Purkinje cell (primary cell): ENCODE measurements around the gene ZNF614. TPM values are rescaled to one million over a fixed set of nuclear protein-coding genes. Genes with fewer than 3 reads are reported as not detected.

ENCODE experiments used
- polyA plus RNA-seq: library from polyadenylated mRNA; unstranded; fragments of >200 nt; fragmentation: Nextera tagmentation; gene quantifications from 2 replicates; pipeline ENCODE4 v1.2.1, GENCODE V29; 2014

Gene ZNF614
- polyA plus RNA-seq, result 1.5 and 5.6 TPM in 2 replicates

DNA sequence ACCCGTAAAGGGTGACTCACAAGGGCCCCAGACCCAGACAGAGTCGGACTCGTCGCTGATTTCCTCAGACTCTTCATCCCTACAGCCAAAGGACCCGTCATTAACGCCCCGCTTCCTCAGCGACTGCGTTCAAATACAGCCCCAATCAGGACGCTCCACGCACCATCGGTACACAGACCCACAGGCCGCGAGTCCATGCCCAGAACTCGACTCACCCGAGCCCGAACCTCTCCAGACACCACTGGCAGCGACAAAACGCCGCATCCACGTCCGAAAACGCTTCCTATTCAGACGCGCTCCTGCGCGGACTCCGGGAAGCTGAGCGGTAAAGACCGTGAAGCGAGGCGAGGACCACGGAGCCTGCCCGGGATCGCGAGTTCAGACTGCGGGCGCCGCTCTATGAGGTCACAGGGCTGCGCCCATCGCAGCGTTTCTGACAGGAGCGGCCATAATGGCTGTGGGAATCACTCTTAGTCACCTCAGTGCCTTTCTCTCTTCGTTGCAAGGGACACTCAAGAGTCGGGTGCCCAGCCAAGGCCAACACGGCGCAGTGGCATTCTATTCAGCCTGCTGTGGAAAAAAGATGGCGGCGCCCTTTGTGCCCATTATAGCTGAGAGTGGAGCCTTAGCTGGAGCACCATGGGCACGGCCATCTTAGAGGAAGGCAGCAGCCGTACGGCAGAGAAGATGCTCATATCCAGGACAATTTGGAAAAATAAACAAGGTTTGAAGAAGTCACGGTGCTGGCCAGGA, at the start of gene ZNF614:
ZNF614 (minus strand) TSS at position 353 of the 753 bp plus-strand sequence. CDS start 2,634 bp downstream, outside the sequence.

DNA sequence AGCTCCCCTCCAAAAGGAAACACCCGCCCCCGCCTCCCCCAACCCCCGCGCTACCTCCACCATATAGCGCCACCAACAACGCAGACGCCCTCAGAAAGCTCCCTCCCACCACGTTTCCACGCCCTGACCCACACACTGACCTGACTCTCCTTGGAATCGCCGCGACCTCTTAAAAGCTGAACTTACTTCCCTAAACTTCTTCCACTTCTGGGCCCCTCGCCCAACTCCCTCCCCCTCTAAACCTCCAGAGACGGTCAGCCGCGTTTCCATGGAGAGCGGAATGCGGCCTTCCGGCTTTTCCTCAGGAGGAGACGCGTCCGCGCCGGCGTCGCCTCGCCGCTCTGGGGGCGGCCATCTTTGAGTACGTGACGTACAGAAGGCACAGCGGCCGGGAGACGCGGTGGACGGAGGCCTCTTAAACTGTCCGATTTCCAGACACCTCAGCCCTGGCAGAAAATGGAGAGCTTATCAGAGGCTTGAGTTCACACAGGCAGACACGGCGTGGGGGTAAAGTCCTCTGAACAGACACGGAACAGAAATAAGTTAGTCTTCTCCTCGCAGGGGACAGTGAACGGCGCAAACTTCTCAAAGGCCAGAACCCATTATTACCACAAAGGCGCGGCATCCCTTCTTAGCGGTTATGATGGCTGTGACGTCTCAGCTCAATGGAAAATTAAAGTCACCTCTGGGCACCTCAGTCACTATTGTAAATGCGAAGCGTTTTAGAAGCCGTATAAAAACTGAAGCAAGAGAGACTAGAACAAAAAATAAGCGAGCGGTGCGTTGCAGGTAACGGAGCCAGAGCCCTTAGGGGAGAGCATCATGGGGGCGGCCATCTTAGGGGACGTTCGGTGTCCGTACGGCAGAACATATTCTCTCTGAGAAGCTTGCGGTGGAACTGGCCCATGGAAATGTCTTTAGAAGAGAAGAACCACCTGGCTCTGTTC, 20.6 kb upstream of the ZNF614 start, which contains the start of gene ZNF432:
ZNF432 (minus strand) TSS at position 284 of the 947 bp plus-strand sequence. CDS start 1,970 bp downstream, outside the sequence.

DNA sequence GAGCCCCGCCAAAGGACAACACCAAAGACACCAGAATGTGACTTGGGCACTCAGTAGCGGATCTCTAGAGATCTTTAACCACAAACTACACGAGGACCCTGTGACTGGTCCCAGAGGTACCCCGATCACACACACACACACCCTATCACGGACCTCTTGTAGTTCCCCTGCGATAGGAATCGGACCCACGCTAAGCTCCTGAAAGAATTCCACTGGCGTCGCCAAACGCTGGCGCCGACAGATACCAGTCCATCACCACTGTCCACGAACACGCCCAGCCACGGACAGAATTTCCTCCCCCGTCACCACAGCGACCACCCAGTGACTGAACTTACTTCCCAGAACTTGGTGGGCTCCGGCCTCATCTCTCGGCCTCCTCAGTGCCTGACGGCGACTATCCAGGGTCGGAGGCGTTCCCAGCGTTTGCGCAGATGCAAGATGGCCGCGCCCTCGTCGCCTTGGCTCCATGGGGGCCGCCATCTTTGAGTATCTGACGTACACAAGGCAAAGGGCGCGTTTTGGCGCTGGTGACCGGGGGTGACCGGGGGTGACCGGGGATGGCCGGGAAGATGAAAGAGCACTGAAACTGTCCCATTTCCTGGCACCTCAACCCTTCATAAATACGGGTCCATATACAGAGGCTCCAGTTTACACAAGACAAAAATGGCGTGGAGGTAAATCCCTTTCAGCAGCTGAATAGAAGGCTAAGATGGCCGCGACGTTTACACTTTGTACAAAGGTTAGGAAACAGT, 20.2 kb downstream of the ZNF614 start, which contains the start of gene ZNF615:
ZNF615 (minus strand) TSS at position 406 of the 752 bp plus-strand sequence. CDS start 4,500 bp downstream, outside the sequence.

DNA sequence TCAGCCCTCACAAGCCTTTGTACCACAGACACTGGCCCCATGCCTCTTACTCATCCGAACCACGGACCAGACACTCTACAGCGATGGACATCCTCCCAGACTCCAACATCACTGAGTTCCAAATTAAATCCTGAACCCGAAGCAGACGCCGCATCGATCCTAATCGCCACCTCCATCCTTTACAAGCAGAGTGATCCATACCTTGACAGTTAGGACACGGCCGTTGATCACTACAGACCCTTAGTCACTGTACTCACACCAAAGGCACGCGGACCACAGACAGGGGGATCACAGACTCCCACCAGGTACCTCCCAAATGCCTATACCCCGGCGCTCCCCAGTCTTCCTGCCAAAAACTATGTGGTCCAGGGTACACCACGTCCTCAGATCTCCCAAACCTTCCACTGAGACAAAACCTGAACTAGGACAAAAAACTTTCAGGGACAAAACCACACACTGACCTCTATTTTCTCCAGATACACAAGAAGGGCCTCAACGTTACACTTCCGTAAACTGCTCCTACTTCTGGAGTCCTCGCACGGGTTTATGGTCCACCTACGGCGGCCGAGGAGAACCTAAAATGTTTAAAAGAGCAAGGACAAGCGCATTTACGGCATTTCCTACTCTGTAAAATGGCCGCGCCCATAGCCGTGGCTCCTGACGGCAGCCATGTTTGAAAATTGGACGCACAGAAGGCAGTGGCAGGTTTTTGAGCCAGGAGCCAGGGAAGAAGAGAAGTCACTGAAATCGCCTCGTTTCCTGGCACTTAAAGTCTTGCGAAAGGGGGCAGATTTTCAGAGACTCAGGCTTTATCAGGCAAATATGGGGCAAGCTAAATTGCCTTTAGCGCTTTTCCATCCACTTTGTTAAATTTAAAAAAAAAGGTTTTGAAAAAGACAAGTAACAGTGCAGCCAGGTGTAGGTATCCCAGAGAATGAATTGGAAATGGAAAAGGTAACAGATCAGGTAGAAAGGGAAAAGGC, 41.6 kb downstream of the ZNF614 start, which contains the start of gene ZNF350:
ZNF350 (minus strand) TSS at position 532 of the 983 bp plus-strand sequence. CDS start 12,480 bp downstream, outside the sequence.

Other genes starting within 250 kb of the ZNF614 start
- gene FPR3, start 233.2 kb downstream of the ZNF614 start, polyA plus RNA-seq, result not detected in 2 replicates
- gene ZNF577, start 140.4 kb downstream of the ZNF614 start, polyA plus RNA-seq, result 17.7 and 35.9 TPM in 2 replicates
- gene ZNF649, start 123.4 kb downstream of the ZNF614 start, polyA plus RNA-seq, result 5.5 and 5.6 TPM in 2 replicates
- gene ZNF613, start 100.9 kb downstream of the ZNF614 start, polyA plus RNA-seq, result 5.2 and 6.9 TPM in 2 replicates
- gene ZNF350, start 41.5 kb downstream of the ZNF614 start, polyA plus RNA-seq, result 3.0 and 21.1 TPM in 2 replicates
- 7.7 and 9.0 TPM in 2 replicates for gene ZNF615, start 20.2 kb downstream of the ZNF614 start, polyA plus RNA-seq
- 2.0 and 2.8 TPM in 2 replicates for gene ZNF432, start 20.5 kb upstream of the ZNF614 start, polyA plus RNA-seq
- 6.1 and 9.7 TPM in 2 replicates for gene ZNF841, start 67.4 kb upstream of the ZNF614 start, polyA plus RNA-seq
- 3.1 and 8.1 TPM in 2 replicates for gene ZNF616, start 111.6 kb upstream of the ZNF614 start, polyA plus RNA-seq
- 12.4 and 18.1 TPM in 2 replicates for gene ZNF836, start 143.2 kb upstream of the ZNF614 start, polyA plus RNA-seq
- 326 and 447 TPM in 2 replicates for gene PPP2R1A, start 161.7 kb upstream of the ZNF614 start, polyA plus RNA-seq
- 2.4 and 11.6 TPM in 2 replicates for gene ZNF766, start 241.2 kb upstream of the ZNF614 start, polyA plus RNA-seq